Right ventricle myocardium superior (tissue), 1 donor: Measurements from ENCODE around the gene CTAGE9. TPM values are rescaled to one million over a fixed set of nuclear protein-coding genes. Genes with fewer than 3 reads are reported as not detected.
A peak's percentile ranks its signal among the peaks of the same experiment; 100 is the strongest.
"Not testable (repeated sequence)": the region's sequence is repeated elsewhere in the genome, so short reads cannot be mapped to it uniquely, and the experiment has no call there.

Source experiments
- ATAC-seq: fragments of 200-7000 bp; cut with Tn5 transposase; one replicate; pipeline ENCODE4 v1.9.1; 2020; ENCODE audit warnings: mild to moderate bottlenecking; ENCODE audit not compliant: poor library complexity
- DNase-seq: peaks from one replicate; pipeline ENCODE4 v3.0.0-alpha.2; 2020
- intact Hi-C: fragments of 100-400 bp; cut with DNase I; formaldehyde crosslinking; loops from one replicate; pipeline ENCODE4 v1.11.2; 2022
- long read RNA-seq: library from polyadenylated mRNA; unstranded; transcript quantifications from one replicate; pipeline ENCODE4 v2.0.0, GENCODE V29; 2021
- total RNA-seq: library from RNA; stranded (reverse); fragmentation: NEBNext Ultra II Directional; extraction: Animal tissue kit (Norgen Biotek cat#: 25700); gene quantifications from one replicate; pipeline ENCODE4 v1.2.1, GENCODE V29; 2021
- donor health status: DM: no; HTN: yes; CAD: no; lungs with severe emphysema.

CTAGE9 gene
- not detected for total RNA-seq
- long read RNA-seq: 0 reads

- DNase-seq, intact Hi-C loops, ATAC-seq: not testable (repeated sequence)
Measured at GRCh38 chr6:131710917-131711316, at the start of gene CTAGE9. Gene CTAGE9 (minus strand): TSS chr6:131711017. CDS start chr6:131711017, 0 bp downstream.

GRCh38 chr6:131758920-131759319 lies 48.1 kb upstream of the CTAGE9 start:
- DNase-seq (no peak), ATAC-seq (peak; percentile 18)
- intact Hi-C loops: no loop called here

GRCh38 chr6:131756039-131756438 lies 45.2 kb upstream of the CTAGE9 start:
- DNase-seq (no peak), ATAC-seq (no peak)
- intact Hi-C loops: no loop called here

- ATAC-seq (no peak), DNase-seq (no peak)
- intact Hi-C loops: no loop called here
Measured at GRCh38 chr6:131755597-131755996, 44.8 kb upstream of the CTAGE9 start.

GRCh38 chr6:131754715-131755567 lies 44.1 kb upstream of the CTAGE9 start:
- intact Hi-C loops: no loop called here
- ATAC-seq (peak; percentile 57), DNase-seq (no peak)

- intact Hi-C loops: no loop called here
- no peak for DNase-seq
- no peak for ATAC-seq
Measured at GRCh38 chr6:131754088-131754487, 43.3 kb upstream of the CTAGE9 start.

- DNase-seq, ATAC-seq, intact Hi-C loops: not testable (repeated sequence)
Measured at GRCh38 chr6:131751012-131751715, 40.3 kb upstream of the CTAGE9 start.

- DNase-seq (no peak), ATAC-seq (no peak)
- intact Hi-C loops: no loop called here
Measured at GRCh38 chr6:131749023-131749422, 38.2 kb upstream of the CTAGE9 start.

GRCh38 chr6:131747821-131748353 lies 37.1 kb upstream of the CTAGE9 start:
- intact Hi-C loops: no loop called here
- ATAC-seq (no peak), DNase-seq (no peak)

- ATAC-seq: no peak
Measured at GRCh38 chr6:131745476-131745875, 34.7 kb upstream of the CTAGE9 start.

GRCh38 chr6:131744432-131745287 lies 33.8 kb upstream of the CTAGE9 start:
- no peak for ATAC-seq
- DNase-seq: no peak
- intact Hi-C loops: no loop called here

More at GRCh38 chr6:131745476-131745875, 34.7 kb upstream of the CTAGE9 start:
- intact Hi-C loops: no loop called here
- no peak for DNase-seq

GRCh38 chr6:131741688-131742393 lies 31.0 kb upstream of the CTAGE9 start:
- intact Hi-C loops: no loop called here
- DNase-seq: no peak
- ATAC-seq: no peak

- intact Hi-C loops: no loop called here
- ATAC-seq: no peak
- DNase-seq: no peak
Measured at GRCh38 chr6:131740161-131740560, 29.3 kb upstream of the CTAGE9 start.

GRCh38 chr6:131739136-131739535 lies 28.3 kb upstream of the CTAGE9 start:
- DNase-seq (no peak), ATAC-seq (no peak)
- intact Hi-C loops: no loop called here

- intact Hi-C loops: no loop called here
- DNase-seq (no peak), ATAC-seq (no peak)
Measured at GRCh38 chr6:131736811-131737210, 26.0 kb upstream of the CTAGE9 start.

- no peak for DNase-seq
- no peak for ATAC-seq
- intact Hi-C loops: no loop called here
Measured at GRCh38 chr6:131736003-131736596, 25.3 kb upstream of the CTAGE9 start.

GRCh38 chr6:131733376-131734016 lies 22.7 kb upstream of the CTAGE9 start:
- ATAC-seq (no peak), DNase-seq (no peak)
- intact Hi-C loops: no loop called here
